Measurements from ENCODE around the gene AATF.

AATF gene

DNA sequence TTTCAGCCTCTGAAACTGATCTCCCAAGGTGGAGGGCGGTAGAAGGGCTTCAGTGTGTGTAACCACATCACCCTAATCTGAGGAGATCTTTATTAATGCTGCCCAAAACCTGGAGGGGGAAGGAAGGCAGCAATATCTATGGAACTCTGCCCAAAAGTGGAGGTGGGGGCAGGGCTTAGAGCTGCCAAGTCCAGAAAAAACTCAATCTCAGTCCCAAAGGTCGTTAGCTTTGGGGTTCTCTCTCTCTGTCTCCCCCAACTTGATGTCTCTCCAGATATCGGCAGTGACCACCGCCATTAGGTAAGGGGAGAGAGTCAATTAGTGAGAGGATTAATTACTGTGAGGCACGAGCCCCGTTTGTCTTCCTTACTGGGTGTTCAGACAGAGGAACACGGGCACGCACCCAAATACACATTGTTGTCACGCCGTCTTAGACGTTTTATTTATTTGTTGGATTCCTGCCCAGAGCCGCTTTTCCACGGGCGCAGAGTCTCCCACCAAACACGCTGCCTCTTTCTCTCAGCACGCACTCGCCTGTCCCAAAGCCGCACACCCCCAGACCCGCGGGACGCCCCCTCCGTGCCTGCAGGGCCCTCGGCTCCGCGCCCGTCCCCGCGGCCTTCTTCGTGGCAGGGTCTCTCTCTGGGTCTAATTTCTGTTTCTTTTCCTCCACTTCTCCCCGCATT lies 16.9 kb upstream of the AATF start:
- DNase-seq, result no peak

DNA sequence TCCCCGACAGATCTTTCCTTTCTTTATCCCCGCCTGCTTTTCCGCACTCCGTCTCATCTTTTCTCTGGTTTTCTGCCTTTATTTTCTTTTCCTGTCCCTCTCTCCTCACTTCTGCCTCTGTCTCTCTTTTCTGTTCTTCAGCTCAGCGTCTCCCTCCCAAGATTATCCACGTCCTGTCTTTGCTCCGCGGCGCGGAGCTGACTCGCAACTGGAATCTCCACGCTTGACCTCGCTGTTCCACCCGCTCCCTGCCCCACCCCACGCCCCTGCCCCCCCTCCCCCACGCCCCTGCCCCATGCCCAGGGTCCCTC lies 16.4 kb upstream of the AATF start:
- no peak for DNase-seq

DNA sequence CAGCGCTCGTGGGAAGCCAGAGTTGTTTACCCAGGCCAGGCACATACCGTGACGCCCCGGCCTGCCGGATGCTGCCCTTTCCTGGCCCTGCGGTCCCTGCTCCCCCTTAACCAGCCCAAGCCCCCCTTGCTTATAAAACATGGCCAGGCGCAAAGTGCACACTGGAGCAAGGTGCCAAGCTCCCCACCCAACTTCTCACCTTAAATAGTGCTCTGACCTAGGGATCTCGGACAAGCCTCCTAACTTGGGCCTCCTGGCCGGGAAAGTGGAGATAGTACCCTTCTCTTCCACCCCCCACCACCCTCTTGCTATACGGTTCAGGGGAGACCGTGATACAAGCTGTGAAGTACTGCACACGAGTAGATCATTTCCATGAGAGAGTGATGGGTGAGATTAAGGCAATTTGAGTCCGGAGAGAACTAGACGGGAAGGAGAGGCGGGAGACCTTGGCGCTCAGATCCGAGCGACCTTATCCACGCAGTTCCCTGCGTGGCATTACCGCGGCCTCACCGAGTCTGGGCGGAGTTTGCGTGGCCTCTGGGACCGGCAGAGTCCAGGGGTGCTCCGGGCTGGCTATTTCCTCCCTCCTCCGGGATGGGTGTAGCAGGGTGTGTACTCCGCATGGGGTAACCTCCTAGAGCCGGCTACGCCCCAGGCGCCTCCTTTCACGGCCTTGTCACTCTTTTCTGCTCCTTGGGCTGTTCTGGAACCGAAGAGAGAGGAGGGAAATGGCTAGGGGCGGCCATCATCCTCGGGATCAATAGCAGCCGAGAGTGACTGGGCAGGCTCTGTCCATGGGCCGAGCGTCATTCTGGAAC lies 15.9 kb upstream of the AATF start:
- DNase-seq, result no peak

DNA sequence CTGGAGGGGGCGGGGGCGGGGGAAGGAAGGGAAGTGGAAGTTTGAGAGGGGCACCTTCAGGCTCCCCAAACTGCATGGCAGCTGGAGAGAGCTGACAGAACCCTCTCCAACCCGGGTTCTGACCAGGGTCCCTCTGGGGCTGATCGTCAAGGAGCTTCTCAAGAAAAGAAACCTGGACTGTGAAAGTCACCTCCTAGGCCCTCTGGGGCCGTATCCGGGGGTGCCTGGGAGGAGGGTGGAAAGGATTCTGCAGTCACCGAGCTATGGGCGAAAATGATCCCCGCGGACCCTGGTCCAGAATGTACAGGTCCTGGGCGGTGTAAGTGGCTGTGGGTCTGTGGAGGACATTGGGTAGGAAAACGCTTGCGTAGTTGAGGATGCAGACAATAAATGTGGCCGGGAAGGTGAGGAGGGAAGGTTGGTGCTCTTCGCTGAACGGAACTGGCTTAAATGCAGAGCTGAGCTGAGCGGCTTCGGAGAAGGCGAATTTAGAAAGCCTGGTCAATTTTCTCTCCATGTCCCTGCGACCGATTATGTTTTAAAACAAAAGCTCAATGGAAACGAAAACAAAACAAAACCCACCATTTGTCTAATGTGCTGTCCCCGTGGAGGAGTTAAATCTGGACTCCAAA lies 15.1 kb upstream of the AATF start:
- no peak for DNase-seq

DNA sequence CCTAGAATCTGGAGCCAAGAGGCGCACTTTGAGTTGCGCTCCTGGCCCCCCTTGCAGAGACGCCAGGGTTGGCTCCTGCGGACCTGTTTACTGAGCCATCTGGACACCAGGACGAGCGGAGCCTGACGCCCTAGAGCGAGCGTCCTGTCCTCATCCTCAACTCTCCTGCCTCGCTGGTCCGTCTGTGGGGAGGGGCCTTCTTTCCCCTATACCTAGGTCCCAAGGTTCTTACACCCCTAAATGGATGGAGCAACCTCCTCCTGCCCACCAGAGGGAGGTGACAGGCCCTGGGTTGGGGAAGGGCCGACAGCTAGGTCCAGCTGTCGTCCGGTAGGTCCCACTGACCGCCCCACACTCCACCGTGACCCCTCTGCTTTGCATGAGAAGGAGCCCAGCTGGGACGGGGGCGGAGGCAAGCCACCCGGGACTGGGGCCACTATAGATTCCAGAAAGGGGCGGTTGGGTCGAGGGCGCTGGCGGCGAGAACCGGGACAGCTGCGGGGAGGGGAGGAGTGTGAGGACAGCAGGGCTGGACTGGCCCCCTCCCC lies 14.5 kb upstream of the AATF start:
- no peak for DNase-seq

DNA sequence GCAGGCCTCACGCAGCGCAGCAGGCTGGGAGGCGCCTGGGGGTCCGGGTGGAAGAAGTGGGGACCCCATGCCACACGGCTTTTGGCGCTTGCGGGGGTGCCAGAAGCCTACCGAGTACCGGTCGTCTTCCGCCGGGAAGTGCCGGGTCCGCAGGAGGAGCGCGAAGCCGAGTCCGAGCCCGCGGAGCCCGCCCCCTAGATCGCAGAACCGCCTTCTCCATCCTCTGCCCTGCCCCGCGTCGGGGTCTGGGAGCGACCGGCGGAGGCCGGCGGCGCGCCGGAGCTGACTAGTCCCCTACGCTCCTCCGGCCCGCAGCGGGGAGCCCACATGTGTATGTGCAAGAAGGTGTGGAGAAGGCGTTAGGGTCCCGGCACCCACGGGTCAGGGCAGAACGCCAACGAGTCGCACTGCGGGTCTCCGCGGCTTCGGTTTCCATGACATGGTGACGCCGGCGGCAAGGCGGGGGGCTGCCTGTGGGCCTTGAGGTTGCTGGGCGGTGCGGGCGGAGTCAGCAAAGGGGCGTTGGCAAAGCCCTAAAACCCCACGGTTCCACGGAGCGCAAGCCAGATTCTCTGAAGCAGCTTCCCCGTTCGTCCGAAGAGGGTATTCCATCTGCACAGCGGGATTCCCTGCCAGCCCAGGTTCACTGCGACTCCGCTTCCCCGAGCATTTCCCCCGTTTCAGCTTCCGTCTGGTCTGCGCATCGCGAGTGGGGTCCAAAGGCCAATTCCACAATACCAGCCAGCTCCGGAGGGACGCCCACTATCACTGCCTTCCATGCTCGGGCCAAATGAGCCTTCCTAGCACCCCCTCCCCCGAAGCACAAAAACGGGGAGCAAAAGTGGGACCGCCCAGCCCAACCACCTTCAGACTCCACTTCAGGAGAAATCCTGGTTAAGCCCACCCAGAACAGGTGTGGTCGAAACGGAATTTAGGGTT lies 13.8 kb upstream of the AATF start:
- DNase-seq, result no peak

DNA sequence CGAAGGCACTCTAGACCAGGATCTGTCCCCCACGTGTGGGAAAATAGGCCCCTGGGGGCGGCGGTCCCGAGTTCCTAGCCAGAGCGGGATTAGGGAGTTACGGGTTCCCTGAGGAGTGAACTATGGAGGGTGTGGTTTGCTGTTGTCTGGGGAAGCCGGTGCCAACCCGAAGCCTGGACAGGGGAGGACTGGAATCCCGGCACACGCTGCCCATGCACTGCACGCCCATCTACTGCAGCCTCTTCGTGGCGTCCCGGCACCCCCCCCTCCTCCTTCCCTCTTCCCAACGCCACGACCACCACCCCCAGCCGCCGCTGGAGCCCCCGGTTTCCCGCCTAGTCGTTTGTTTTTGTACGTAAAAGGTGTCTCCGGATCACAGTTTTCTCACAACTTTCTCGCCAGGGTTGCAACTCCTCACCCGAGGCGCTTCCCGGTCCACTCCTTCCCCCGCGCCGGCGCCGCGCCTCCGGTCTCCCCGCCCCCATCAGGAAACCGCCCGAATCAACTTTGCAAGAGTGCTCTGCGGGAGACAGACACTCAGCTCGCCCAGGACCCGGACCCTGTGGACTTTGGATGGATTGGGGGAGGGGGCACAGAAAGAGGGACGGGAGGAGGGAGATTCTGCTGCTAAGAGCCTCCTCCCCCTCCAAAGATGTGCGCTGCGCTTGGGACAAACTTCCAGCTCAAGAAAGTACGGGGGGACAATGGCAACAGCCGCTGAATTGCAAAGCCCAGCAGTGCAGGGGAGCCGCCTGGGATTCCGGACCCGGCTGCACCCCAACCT lies 12.9 kb upstream of the AATF start:
- no peak for DNase-seq

DNA sequence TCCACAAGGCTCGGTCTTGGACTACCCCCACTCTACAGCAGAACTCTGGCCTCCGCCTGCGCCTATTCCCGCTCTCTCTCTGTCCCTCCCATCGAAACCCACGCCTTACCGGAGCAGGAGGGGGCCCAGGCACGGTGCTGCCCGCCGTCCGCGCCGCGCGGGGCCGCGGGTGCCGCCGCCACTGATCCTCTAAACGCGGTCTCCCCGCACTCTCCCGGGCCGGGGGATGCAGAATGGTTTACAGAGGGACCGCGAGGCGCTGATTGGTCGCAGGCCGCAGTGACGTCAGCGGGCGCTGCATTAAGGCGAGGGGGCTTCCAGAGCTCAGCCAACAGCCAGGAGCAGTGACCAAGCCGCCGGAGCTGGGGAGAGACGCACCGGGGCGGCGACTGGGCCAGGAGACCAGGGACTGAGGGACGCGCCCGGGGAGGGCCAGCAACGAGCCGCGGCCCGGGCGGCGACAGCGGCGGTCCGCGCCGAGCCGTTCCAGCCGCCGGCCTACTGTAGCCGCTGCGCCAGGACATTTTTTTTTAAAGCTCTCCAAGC lies 12.2 kb upstream of the AATF start:
- peak; percentile 16 for DNase-seq

DNA sequence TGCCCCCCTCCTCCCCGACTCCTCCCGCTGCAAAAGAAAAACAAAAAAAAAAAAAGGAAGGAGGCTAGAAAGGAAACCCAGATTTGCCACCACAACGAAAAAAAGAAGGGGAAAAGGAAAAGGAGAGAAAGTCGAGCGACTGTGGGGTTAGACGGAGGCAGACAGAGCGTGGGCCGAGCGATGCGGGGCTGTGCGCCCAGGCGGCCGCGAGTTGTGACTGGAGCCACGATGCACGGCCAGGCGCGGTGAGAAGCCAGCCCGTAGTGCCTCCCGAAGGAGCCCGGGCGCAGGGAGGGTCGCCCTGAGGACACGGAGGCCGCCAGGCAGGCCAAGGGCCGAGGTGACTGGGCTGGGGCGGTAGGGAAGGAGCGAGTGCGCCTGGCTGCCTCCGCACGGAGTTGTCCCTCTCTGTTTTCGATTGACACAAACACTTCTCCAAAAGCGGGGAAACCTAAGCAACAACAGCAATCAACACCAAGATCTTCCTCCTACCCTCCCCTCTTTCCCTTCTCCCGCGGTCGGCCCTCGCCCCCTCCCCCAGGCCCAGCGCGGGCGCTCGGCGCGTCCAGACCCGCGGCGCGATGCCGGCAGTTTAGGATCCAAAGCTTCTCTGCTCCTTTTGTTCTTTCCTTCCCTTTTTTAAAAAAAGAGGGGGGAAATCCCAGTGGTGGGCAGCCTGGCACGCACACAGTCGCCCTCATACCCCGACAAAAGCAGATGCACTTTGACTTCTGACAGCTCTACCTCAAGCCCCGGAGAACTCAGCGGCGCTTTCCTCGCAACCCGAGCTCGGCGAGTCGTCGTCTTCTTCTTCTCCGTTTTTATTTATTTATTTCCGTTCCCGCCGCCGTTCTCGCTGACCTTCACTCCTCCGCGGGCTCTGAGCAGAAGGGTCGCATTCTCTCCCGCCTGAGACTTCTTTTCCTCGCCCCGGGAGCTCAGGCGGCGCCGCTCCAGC lies 11.5 kb upstream of the AATF start, which contains the start of gene LHX1:
LHX1 (plus strand) TSS at position 475 of the 958 bp plus-strand sequence. CDS start 723 bp downstream, outside the sequence.
- DNase-seq, result peak; percentile 30

DNA sequence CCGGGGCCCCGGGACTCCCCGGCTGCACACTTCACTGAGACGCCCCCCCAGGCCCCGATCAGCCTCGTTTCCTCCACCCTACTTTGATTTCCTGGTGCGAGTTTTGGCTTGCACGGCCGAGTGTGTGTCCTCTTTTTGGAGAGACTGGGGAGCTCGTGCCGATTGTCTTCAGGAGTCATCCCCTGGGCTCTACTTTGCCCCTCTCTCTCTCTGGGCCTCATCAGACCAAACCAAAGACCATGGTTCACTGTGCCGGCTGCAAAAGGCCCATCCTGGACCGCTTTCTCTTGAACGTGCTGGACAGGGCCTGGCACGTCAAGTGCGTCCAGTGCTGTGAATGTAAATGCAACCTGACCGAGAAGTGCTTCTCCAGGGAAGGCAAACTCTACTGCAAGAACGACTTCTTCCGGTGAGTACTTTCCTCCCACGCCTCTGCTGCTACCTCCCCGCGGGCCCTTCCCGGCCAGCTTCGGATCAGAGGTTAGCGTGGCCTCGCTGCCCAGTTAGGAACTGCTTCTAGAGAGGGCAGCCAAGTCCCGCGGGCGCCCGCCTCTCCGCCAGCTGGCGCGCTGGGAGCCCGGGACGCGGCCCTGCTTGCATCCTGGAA lies 10.7 kb upstream of the AATF start:
- DNase-seq, result no peak

DNA sequence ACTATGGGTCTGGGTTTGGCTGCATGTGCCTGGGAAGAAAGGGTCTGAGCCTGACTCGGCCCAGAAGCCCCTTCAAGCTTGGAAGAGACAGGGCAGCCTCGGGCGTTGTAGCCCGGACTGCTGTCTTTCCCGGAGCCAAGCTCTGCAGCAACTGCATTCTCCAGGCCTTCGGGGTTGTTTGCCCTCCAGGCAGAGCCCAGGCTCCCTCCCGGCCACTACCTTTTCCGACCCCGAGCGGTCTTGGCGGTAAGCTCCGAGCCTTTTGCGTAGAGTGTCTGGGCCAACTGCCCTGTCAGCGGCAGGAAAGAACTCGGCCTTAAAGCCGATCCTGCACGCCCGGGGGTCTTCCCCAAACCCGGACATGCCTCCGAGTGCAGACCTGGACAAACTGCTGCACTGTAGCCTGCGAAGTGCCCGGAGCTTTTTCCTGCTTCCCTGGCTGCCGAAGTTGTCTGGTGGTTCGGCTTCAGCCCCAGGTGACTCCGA lies 10.1 kb upstream of the AATF start:
- no peak for DNase-seq

DNA sequence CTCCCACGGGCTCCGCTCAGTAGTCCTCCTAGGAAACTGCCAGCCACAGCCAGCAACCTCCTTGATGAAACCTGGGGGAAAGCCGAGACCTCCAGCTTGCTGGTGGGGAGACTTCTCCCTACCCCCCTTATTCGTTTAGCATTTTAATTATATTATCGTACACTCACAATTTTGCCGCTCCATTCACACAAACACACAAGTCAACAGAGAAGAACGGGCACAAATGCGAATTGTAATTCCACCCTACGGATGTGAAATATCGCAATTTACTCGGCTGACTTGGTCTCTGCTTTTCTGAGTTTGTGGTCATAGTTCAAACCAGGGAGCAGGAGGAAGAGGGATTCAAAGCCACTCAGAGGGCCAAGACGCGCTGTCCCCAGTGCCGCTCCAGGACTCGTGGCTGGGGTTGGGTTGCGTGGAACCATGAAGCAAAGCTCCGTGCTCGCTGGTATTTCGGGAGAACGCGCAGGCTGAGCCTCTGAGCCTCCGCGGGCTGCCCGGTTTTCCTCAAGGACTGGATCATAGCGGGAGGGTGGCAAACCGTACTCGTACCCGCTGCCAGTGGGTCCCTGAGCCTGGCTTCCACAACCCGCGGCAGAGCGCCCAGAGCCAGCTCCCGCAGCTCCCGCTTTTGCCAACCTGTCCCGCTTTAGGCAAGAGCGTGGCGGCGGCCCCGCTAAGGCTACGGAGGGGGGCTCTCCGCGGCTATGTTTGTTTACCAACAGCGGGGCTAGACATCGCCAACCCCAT lies 9.5 kb upstream of the AATF start:
- no peak for DNase-seq

DNA sequence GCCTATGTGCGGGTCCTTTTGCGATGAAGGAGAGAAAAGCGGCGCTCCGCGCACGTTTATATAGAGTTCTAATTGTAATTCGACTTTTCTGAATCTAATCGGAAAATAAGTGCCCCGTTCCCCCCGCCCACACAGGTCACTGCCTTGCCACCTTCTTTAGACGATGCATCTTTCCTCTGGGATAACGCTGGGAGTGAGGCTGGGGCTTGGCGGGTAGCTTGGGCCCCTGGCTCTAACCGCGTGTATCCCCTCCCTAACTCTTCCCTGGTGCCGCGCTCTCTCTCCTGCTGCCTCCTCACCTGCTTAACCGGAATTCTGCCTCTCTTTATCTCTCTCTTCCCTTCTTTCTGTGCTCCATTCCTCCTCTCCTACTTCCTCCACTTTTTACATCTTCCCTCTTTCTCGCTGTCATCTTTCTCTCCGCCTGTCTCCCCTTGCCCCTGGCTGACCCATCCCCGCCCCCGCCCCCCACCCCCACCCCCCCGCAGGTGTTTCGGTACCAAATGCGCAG lies 8.9 kb upstream of the AATF start:
- DNase-seq, result no peak

DNA sequence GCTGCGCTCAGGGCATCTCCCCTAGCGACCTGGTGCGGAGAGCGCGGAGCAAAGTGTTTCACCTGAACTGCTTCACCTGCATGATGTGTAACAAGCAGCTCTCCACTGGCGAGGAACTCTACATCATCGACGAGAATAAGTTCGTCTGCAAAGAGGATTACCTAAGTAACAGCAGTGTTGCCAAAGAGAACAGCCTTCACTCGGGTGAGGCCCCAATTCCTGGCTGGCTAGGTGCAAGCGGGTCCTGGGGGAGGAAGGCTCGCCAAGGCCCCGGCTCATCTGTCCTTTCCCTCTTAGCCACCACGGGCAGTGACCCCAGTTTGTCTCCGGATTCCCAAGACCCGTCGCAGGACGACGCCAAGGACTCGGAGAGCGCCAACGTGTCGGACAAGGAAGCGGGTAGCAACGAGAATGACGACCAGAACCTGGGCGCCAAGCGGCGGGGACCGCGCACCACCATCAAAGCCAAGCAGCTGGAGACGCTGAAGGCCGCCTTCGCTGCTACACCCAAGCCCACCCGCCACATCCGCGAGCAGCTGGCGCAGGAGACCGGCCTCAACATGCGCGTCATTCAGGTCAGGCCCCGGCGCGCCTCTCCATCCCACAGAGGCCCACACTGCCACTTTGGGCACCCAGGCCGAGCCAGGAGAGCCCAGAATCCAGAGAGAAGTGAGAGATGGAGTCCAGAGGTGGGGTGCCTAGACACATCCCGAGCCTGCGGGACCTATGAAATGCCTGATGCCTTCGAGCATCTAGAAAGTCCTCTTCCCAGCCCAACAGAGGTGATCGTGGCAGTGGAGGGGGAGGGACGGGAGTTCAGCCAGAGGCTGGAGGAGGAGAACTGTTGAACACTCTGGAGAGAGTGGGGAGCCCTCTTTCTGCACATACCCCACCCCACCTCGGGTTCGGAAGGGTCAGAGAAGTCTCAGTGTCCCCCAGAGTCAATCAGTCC lies 8.2 kb upstream of the AATF start:
- DNase-seq, result no peak

DNA sequence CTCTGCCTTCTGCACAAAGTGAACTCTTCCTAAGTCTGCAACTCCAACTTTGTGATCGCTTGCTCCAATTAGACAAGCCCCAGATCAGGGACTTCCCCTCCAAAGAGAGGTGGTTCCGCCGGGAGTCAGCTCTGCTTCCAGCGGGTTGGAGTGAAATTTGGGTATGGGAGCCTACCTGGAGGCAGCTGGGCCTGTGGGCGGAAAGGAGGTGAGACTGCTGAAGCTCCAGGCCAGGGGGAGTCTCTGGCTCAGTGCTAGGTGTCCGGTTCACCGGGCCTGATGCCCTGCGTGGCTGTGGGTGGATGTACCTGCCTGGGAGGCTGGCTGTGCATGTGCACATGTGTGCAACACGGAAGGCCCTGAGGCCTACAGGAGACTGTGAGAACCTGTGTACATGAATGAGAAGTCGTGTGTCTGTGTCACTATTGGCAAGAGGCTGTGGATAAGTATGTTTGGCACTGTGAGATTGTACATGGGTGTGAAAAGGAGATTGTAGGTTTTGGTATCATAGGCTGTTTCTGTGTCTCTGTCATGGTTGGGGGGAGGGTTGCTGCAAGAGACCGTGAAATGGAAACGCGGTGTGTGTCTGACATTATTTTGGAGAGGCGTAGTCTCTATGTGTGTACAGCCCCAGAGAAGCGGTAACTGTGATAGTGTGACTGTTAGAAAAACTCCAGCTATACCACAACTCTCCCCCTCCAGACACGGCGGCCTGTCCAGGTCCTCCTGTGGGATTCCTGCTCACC lies 7.3 kb upstream of the AATF start:
- DNase-seq, result no peak

DNA sequence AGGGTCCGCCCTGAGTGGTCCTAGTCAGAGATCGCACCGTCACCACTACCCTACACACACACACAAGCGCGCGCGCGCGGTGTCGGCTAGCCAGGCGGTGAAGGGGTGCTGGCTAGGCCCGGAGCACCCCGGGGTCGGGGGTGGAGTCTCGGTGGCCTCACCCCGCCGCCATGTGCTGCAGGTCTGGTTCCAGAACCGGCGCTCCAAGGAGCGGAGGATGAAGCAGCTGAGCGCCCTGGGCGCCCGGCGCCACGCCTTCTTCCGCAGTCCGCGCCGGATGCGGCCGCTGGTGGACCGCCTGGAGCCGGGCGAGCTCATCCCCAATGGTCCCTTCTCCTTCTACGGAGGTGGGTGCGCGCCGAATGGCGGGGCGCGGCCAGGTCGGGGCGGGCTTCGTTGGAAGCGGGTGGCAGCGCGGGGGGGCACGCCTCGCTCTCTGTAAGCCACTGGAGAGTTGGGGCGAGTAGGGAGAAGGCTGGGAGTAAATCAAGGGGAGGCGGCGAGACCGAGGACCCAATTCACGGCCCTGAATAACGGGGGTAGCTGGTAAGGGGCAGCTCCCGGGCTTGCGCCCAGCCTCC lies 6.6 kb upstream of the AATF start:
- DNase-seq, result no peak

All from NCI-H510A treated with DMSO at 0.1 percent for 48 hours (cell line).